Esophagus squamous epithelium (tissue), 5 donors: ENCODE measurements around the gene FAM47E. TPM values are rescaled to one million over a fixed set of nuclear protein-coding genes. Genes with fewer than 3 reads are reported as not detected.
A peak's percentile ranks its signal among the peaks of the same experiment; 100 is the strongest.

Experiments used
- DNase-seq: peaks from one replicate; lab custom pipeline; 2025; lab: John Stamatoyannopoulos, UW
- H3K27ac ChIP-seq, 4 donors: fragments of 200-600 bp; sonication (generic); one replicate each; pipeline ENCODE4 v1.5.1; 2016 to 2019; ENCODE audit warnings: mild to moderate bottlenecking in 1 of 4
- H3K27me3 ChIP-seq, 4 donors: fragments of 200-600 bp; sonication (generic); 1 replicate in 3 of 4; 2 replicates in 1 of 4; pipeline versions ENCODE4 v1.5.1 to v1.6.0; 2017 to 2021; ENCODE audit warnings: antibody characterized with exemption in 1 of 4
- H3K36me3 ChIP-seq, 3 donors: fragments of 200-600 bp; sonication (generic); one replicate each; pipeline ENCODE4 v1.5.1; 2016 to 2019
- H3K4me1 ChIP-seq, 3 donors: fragments of 200-600 bp; sonication (generic); one replicate each; pipeline ENCODE4 v1.5.1; 2017 to 2019
- H3K4me3 ChIP-seq, 4 donors: fragments of 200-600 bp; sonication (generic); 1 replicate in 3 of 4; 2 replicates in 1 of 4; pipeline ENCODE4 v1.5.1; 2016 to 2019; ENCODE audit warnings: mild to moderate bottlenecking in 2 of 4, moderate library complexity in 1 of 4
- H3K9me3 ChIP-seq, 3 donors: fragments of 200-600 bp; sonication (generic); one replicate each; pipeline ENCODE4 v1.5.1; 2016 to 2019
- CTCF ChIP-seq, 6 experiments: fragments of 450-650 bp in 4 of 6; fragments of 200-600 bp in 2 of 6; sonication (generic) in 2 of 6; IDR thresholded peaks; one replicate each; pipeline ENCODE4 v1.5.1; 2016 to 2019; ENCODE audit warnings: antibody characterized with exemption in 6 of 6, mild to moderate bottlenecking in 4 of 6, moderate library complexity in 4 of 6
- POLR2A ChIP-seq, 4 donors: fragments of 450-650 bp; IDR thresholded peaks; one replicate each; pipeline ENCODE4 v1.6.1; 2017; ENCODE audit warnings: antibody characterized with exemption in 4 of 4, mild to moderate bottlenecking in 4 of 4, moderate library complexity in 3 of 4
- WGBS, 2 donors: methylation state at CpG; one replicate each; pipeline ENCODE4 v1.1.5; 2018; 5-methylcytosine and 5-hydroxymethylcytosine counted together
- intact Hi-C: fragments of 100-400 bp; cut with DNase I; formaldehyde crosslinking; loops from one replicate; pipeline ENCODE4 v1.15.0; 2022
- total RNA-seq, 4 donors: library from RNA; depleted of rRNA; stranded (reverse); fragments of >200 nt; gene quantifications; one replicate each; pipeline ENCODE4 v1.1.0, GENCODE V29; 2016
- donor health status: DM: yes; HTN: yes; CAD: no.

Gene FAM47E
- total RNA-seq, 4 donors from 2014 or later = 0.44 to 0.76 TPM; not detected in 2

DNA sequence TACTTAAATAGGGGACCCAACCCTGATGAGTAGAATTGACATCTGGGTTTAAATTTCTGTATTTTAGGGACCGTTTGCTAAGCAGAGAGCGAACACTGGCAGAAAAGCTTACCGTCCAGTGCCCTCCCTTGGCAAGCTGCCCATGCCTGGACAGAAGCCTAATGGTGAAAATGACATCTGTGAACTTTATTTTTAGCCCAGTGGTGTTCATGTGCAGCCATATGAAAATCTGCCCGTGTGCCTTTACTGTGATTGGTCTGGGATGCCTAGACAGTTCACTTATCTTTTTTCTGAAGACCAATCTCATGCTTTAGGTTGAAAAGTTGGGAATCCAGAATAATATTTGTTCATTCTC lies 56.1 kb downstream of the FAM47E start:
- 21 to 55% methylated on average over 2 to 4 of the region's 4 CpGs for WGBS, 2 donors
- intact Hi-C loops = loop anchor here (10.0 kb wide), 1 partner anchor 123 kb away; no protein-coding TSS in a partner anchor
- peak overlapping the region in 3 of 4 donors; percentile 79 to 93 (median 88) for H3K27ac ChIP-seq

DNA sequence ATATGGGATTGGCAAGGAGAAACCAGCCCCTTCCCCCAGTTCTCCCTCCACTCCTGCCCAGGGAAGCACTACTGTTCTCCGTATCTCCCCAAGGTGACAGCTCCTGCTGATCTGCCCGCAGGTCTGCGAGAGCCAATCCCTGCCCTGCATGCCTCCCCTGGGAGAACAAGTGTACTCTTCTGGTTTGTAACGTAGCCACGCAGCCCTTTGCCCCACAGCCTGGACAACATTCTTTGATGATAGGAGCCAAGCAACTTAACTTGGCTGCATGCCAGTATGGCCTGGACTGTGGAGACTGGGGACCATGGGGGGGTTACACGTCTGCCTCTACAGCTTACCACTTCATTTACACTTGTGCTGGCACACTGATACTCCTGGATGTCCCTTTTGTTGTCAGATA lies 57.0 kb downstream of the FAM47E start:
- no peak for DNase-seq
- Histone ChIP-seq H3K4me3 (no peak overlapping the region), H3K4me1 (peaks cover 0 to 37% (median 12%) of the 10 kb centered on the region in 3 donors), H3K27me3 (no peaks in the 10 kb centered on the region), H3K36me3 (peaks cover 0 to 19% (median 0%) of the 10 kb centered on the region in 3 donors), H3K27ac (no peak overlapping the region), H3K9me3 (no peaks in the 10 kb centered on the region)
- WGBS, 2 donors = 75 to 88% methylated on average over 3 to 4 of the region's 6 CpGs
- TF ChIP-seq CTCF (IDR thresholded peaks at IDR 0.05) (no peak), POLR2A (IDR thresholded peaks at IDR 0.05) (no peak)
- intact Hi-C loops = loop anchor here (10.0 kb wide), 1 partner anchor 124 kb away; no protein-coding TSS in a partner anchor

More for the DNA sequence above, 56.1 kb downstream of the FAM47E start:
- Histone ChIP-seq H3K36me3 (peaks cover 0 to 19% (median 0%) of the 10 kb centered on the region in 3 donors), H3K27me3 (no peaks in the 10 kb centered on the region), H3K4me1 (peaks cover 0 to 37% (median 12%) of the 10 kb centered on the region in 3 donors), H3K4me3 (peak overlapping the region in 3 of 4 donors; percentile 80 to 96 (median 84)), H3K9me3 (no peaks in the 10 kb centered on the region)
- no peak for DNase-seq
- TF ChIP-seq CTCF (IDR thresholded peaks at IDR 0.05) = no peak
- TF ChIP-seq POLR2A (IDR thresholded peaks at IDR 0.05) = no peak

DNA sequence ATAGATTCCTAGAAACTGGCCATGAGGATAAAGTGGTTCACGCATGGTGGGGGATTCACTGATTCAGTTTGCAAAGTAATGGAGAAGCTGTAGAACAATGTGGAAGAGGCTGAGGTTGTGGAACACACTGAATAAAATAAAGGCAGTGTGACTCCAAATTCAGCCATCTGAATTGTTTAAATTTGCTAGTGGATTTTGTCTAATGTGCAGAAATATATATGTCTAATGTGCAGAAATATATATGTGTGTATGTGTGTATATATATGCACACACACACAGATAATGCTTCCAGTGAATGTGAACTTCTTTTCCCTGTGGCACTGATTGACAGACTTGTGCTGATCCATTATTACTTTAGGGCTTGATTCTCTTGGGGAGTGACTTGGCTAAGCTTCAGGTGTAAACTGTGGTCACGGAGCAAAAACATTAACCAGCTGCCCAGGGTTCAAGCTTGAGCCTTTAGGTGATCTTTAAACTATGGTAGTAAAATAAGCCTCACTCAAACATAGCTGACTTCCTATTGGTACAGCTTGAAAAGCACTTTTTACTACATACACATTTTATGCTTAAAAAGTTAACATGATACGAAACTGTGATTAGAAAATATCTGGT lies 58.5 kb downstream of the FAM47E start:
- H3K27ac ChIP-seq = no peak overlapping the region
- H3K4me3 ChIP-seq = no peak overlapping the region
- H3K9me3 ChIP-seq = no peaks in the 10 kb centered on the region
- WGBS, 2 donors = 85 to 95% methylated on average over 3 of the region's 3 CpGs
- intact Hi-C loops = loop anchor here (10.0 kb wide), 1 partner anchor 125 kb away; no protein-coding TSS in a partner anchor
- no peak for DNase-seq
- peaks cover 0 to 19% (median 0%) of the 10 kb centered on the region in 3 donors for H3K36me3 ChIP-seq
- no peaks in the 10 kb centered on the region for H3K27me3 ChIP-seq
- peaks cover 0 to 27% (median 12%) of the 10 kb centered on the region in 3 donors for H3K4me1 ChIP-seq
- no peak for TF ChIP-seq CTCF (IDR thresholded peaks at IDR 0.05)
- no peak for TF ChIP-seq POLR2A (IDR thresholded peaks at IDR 0.05)

DNA sequence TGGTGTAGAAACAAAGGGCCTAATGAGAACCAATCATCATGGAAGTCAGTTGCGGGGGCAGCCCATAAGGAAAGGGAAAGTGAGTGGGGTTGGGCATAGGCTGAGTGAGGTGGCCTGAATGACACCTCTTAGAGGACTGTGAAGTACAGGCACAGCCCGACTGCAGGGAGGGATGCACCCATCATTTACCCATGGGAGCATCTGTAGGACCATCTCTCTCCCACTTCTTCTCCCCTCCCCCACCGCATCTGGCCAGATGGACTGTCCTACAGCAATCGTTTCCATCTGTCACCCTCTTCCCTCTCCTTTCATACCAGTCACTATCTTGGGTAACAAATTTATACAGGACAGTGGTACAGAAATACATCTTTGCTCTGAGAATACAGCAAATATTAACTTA lies 59.2 kb downstream of the FAM47E start:
- intact Hi-C loops = no loop called here
- no peak overlapping the region for H3K27ac ChIP-seq
- DNase-seq = no peak
- H3K9me3 ChIP-seq = no peaks in the 10 kb centered on the region
- H3K36me3 ChIP-seq = peaks cover 0 to 19% (median 0%) of the 10 kb centered on the region in 3 donors
- H3K4me1 ChIP-seq = peaks cover 0 to 21% (median 8%) of the 10 kb centered on the region in 3 donors
- H3K27me3 ChIP-seq = no peaks in the 10 kb centered on the region
- 68 to 72% methylated on average over 4 of the region's 4 CpGs for WGBS, 2 donors
- no peak overlapping the region for H3K4me3 ChIP-seq
- TF ChIP-seq CTCF (IDR thresholded peaks at IDR 0.05) (no peak), POLR2A (IDR thresholded peaks at IDR 0.05) (no peak)

- TF ChIP-seq CTCF (IDR thresholded peaks at IDR 0.05) = no peak
- no peak for TF ChIP-seq POLR2A (IDR thresholded peaks at IDR 0.05)
- no peaks in the 10 kb centered on the region for H3K9me3 ChIP-seq
- H3K27me3 ChIP-seq = no peaks in the 10 kb centered on the region
- H3K4me1 ChIP-seq = peaks cover 0 to 16% (median 6%) of the 10 kb centered on the region in 3 donors
- DNase-seq = no peak
- H3K4me3 ChIP-seq = no peak overlapping the region
- peaks cover 0 to 19% (median 0%) of the 10 kb centered on the region in 3 donors for H3K36me3 ChIP-seq
- no peak overlapping the region for H3K27ac ChIP-seq
- WGBS, 2 donors = 22 to 29% methylated on average over 1 of the region's 1 CpG
- intact Hi-C loops = no loop called here
Observed at GRCh38 chr4:76311896-76312331, 60.4 kb downstream of the FAM47E start.
